Mesenchymal stem cell (in vitro differentiated cells and primary cell): Measurements from ENCODE around the gene PLA2G2F.

ENCODE experiments used
- DNase-seq: peaks from one replicate; pipeline ENCODE4 v3.0.0-alpha.2; 2013
- H2AFZ ChIP-seq: one replicate; pipeline ENCODE4 v1.6.1; 2013; ENCODE audit warnings: low read depth, mild to moderate bottlenecking, control low read depth, inconsistent platforms, low read length, moderate library complexity
- H2AK5ac ChIP-seq: 2 replicates; pipeline ENCODE4 v1.6.1; 2013; ENCODE audit warnings: low read length, moderate library complexity, mild to moderate bottlenecking, inconsistent platforms; ENCODE audit not compliant: severe bottlenecking
- H2BK120ac ChIP-seq: one replicate; pipeline ENCODE4 v1.6.1; 2013; ENCODE audit warnings: low read depth, mild to moderate bottlenecking, inconsistent platforms, low read length, moderate library complexity
- H2BK12ac ChIP-seq, 2 experiments: one replicate each; pipeline ENCODE4 v1.6.1; 2013; ENCODE audit warnings: inconsistent platforms in 2 of 2, low read length in 2 of 2, mild to moderate bottlenecking in 2 of 2, moderate library complexity in 2 of 2, control low read depth in 1 of 2
- H2BK15ac ChIP-seq: one replicate; pipeline ENCODE4 v1.6.1; 2013; ENCODE audit warnings: mild to moderate bottlenecking, low read depth, inconsistent platforms; ENCODE audit not compliant: poor library complexity, severe bottlenecking
- H2BK5ac ChIP-seq: 2 replicates; pipeline ENCODE4 v1.6.1; 2013; ENCODE audit warnings: low read depth, mild to moderate bottlenecking, low read length, control low read depth, inconsistent platforms; ENCODE audit not compliant: poor library complexity, severe bottlenecking
- H3K14ac ChIP-seq, 2 experiments: one replicate each; pipeline ENCODE4 v1.6.1; 2013; ENCODE audit warnings: inconsistent platforms in 2 of 2, low read length in 2 of 2, control low read depth in 1 of 2, mild to moderate bottlenecking in 1 of 2, moderate library complexity in 1 of 2
- H3K18ac ChIP-seq, 2 experiments: one replicate each; pipeline ENCODE4 v1.6.1; 2013; ENCODE audit warnings: inconsistent platforms in 2 of 2, low read length in 2 of 2, control low read depth in 1 of 2, low read depth in 1 of 2, mild to moderate bottlenecking in 1 of 2
- H3K23ac ChIP-seq, 2 experiments: one replicate each; pipeline ENCODE4 v1.6.1; 2013; ENCODE audit warnings: inconsistent platforms in 2 of 2, low read length in 2 of 2, mild to moderate bottlenecking in 2 of 2, moderate library complexity in 2 of 2, control low read depth in 1 of 2
- H3K27ac ChIP-seq: 2 replicates; pipeline ENCODE4 v1.5.1; 2013; ENCODE audit warnings: mild to moderate bottlenecking, moderate library complexity, low read length, control low read depth, inconsistent platforms; ENCODE audit not compliant: poor library complexity, severe bottlenecking
- H3K27me3 ChIP-seq, 2 experiments: 2 replicates each; pipeline versions ENCODE4 v1.6.1 to v1.7.0; 2013; ENCODE audit warnings: low read length in 2 of 2, mild to moderate bottlenecking in 2 of 2, moderate library complexity in 2 of 2, control low read depth in 1 of 2, inconsistent platforms in 1 of 2; ENCODE audit not compliant: control insufficient read depth in 1 of 2, insufficient read depth in 1 of 2
- H3K36me3 ChIP-seq, 2 experiments: 2 replicates each; pipeline versions ENCODE4 v1.6.1 to v1.7.0; 2013; ENCODE audit warnings: low read length in 2 of 2, control low read depth in 1 of 2, inconsistent platforms in 1 of 2, low read depth in 1 of 2, mild to moderate bottlenecking in 1 of 2; ENCODE audit not compliant: insufficient read depth in 2 of 2, control insufficient read depth in 1 of 2
- H3K4ac ChIP-seq, 2 experiments: one replicate each; pipeline ENCODE4 v1.6.1; 2013; ENCODE audit warnings: inconsistent platforms in 2 of 2, low read length in 2 of 2, mild to moderate bottlenecking in 2 of 2, moderate library complexity in 2 of 2, control low read depth in 1 of 2, low read depth in 1 of 2
- H3K4me1 ChIP-seq: 2 replicates; pipeline ENCODE4 v1.6.1; 2013; ENCODE audit warnings: low read depth, low read length, control low read depth; ENCODE audit not compliant: control insufficient read depth, insufficient read depth
- H3K4me2 ChIP-seq: 2 replicates; pipeline ENCODE4 v1.6.1; 2013; ENCODE audit warnings: low read length, mild to moderate bottlenecking, inconsistent platforms; ENCODE audit not compliant: poor library complexity, severe bottlenecking
- H3K4me3 ChIP-seq, 2 experiments: 2 replicates each; pipeline versions ENCODE4 v1.5.1 to v1.7.0; 2013; ENCODE audit warnings: low read length in 2 of 2, mild to moderate bottlenecking in 2 of 2, control low read depth in 1 of 2, low read depth in 1 of 2; ENCODE audit not compliant: insufficient read depth in 1 of 2
- H3K79me1 ChIP-seq: replicated peaks from 2 replicates; pipeline ENCODE4 v1.6.1; 2013; ENCODE audit warnings: mild to moderate bottlenecking, control low read depth, low read length, inconsistent platforms; ENCODE audit not compliant: poor library complexity, severe bottlenecking
- H3K9ac ChIP-seq: 2 replicates; pipeline ENCODE4 v1.7.0; 2013; ENCODE audit warnings: mild to moderate bottlenecking, low read length, moderate library complexity
- H3K9me3 ChIP-seq: 2 replicates; pipeline ENCODE4 v1.7.0; 2013; ENCODE audit warnings: mild to moderate bottlenecking, low read length; ENCODE audit not compliant: control insufficient read depth
- H4K8ac ChIP-seq: one replicate; pipeline ENCODE4 v1.6.1; 2013; ENCODE audit warnings: inconsistent platforms, mild to moderate bottlenecking, low read length, moderate library complexity
- H4K91ac ChIP-seq: one replicate; pipeline ENCODE4 v1.6.1; 2013; ENCODE audit warnings: mild to moderate bottlenecking, low read length, inconsistent platforms
- WGBS: methylation state at CpG from one replicate; pipeline ENCODE4 v1.1.7; 2013; ENCODE audit warnings: mixed read lengths; 5-methylcytosine and 5-hydroxymethylcytosine counted together

Gene PLA2G2F

DNA sequence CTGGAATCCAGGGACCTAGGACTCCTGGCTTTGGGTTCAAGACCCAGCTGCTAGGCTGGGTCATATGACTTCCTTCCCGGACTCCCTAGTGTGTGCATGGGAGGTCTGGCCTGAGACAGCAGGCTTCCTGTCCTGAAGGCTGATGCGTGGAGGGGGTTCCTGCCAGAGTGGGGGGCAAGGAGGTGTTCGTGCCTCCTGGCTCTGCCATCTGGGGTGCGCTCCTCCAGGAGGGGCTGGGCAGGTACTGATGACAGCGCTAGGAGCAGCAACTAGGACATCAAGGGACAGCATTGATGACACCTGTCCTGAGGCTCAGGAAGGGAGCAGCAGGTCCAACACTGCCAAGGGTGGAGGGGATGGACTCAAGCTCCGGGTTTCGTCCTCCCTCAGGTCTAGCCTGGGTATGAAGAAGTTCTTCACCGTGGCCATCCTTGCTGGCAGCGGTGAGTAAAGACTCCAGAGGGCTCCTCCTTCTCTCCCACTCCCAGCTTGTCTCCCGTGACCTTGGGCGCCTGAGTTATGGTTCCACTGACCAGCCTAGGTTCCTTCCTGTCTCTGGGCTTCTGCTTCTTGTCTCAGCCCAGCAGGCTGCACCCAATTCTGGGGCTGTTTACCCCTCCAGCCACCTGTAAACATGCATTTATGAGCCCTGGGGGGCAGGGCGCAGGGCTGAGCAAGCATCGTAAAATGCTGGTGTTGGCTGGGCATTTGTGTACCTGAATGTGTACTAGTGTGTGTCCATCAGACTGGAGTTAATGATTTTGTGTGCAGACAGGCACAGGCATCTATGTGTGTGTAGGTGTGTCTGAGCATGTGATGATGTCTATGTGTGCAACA lies 871 bp downstream of the PLA2G2F start:
- no peak overlapping the region for H2AK5ac ChIP-seq
- no peak overlapping the region for H3K18ac ChIP-seq
- no peak overlapping the region for H2AFZ ChIP-seq
- no peak overlapping the region for H2BK15ac ChIP-seq
- H3K14ac ChIP-seq, result no peak overlapping the region
- no peak overlapping the region for H4K91ac ChIP-seq
- H2BK12ac ChIP-seq, result no peak overlapping the region
- no peak overlapping the region for H3K9ac ChIP-seq
- H2BK5ac ChIP-seq, result no peak overlapping the region
- peaks cover 0 to 5% of the 10 kb centered on the region in 2 experiments for H3K27me3 ChIP-seq
- no peak overlapping the region for H3K27ac ChIP-seq
- H3K4me3 ChIP-seq, result no peak overlapping the region
- no peak overlapping the region for H4K8ac ChIP-seq
- DNase-seq, result no peak
- H3K4ac ChIP-seq, result no peak overlapping the region
- no peaks in the 10 kb centered on the region for H3K36me3 ChIP-seq
- H3K4me2 ChIP-seq, result no peak overlapping the region
- H3K79me1 ChIP-seq, result no peaks in the 10 kb centered on the region
- H3K9me3 ChIP-seq, result no peaks in the 10 kb centered on the region
- H3K23ac ChIP-seq, result no peak overlapping the region
- H3K4me1 ChIP-seq, result no peaks in the 10 kb centered on the region
- H2BK120ac ChIP-seq, result no peak overlapping the region
- WGBS, result 86% methylated on average over 13 of the region's 13 CpGs

DNA sequence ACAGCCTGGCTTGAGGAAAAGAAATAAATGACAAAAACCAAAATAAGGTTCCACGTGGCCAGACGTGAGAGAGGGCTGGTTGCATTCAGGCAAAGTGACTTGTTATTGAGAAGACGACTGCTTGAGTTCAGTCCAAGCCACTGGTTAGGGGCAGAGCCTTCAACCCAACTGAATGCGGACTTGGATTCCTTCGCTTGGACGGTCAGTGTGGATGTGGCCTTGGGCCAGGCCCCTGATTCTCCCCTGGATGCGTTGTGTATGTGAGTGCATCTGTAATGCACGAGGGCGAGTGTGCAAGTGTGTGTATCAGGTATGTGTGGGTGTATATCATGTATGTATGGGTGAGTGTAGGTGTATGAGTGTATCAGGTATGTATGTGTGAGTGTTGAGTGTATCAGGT lies 1.9 kb downstream of the PLA2G2F start:
- Histone ChIP-seq H2BK5ac (no peak overlapping the region), H3K4me2 (no peak overlapping the region), H3K79me1 (no peaks in the 10 kb centered on the region), H3K18ac (no peak overlapping the region), H3K4me3 (no peak overlapping the region), H3K14ac (peak overlapping the region in 1 of 2 experiments; percentile 18), H2BK12ac (no peak overlapping the region), H2AFZ (no peak overlapping the region), H4K91ac (no peak overlapping the region), H3K27ac (no peak overlapping the region), H3K36me3 (no peaks in the 10 kb centered on the region), H3K23ac (no peak overlapping the region), H4K8ac (no peak overlapping the region), H2BK15ac (no peak overlapping the region), H3K4me1 (no peaks in the 10 kb centered on the region), H3K9me3 (no peaks in the 10 kb centered on the region), H2BK120ac (no peak overlapping the region), H3K27me3 (peaks cover 1 to 5% of the 10 kb centered on the region in 2 experiments), H2AK5ac (no peak overlapping the region), H3K4ac (no peak overlapping the region), H3K9ac (no peak overlapping the region)
- 86% methylated on average over 9 of the region's 9 CpGs for WGBS
- no peak for DNase-seq

DNA sequence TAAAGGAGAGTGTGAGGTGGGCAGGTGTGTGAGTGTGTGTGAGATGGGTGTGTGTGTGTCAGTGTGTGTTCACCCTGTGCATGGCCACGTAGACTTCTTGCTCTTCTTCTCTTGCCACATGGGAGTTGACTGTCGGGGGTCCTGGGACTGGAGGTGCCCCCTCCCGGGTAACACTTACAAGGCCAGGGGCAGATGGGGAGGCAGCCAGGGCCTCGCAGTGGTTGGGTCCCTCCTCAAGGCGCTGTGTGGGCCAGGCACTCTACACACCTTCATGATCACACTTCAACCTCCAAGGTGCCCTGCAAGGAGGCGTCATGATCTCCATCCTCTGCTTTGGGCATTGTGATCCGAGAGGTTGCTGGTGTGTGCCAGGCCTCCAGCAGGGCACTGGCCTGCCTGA lies 2.3 kb downstream of the PLA2G2F start:
- H2AFZ ChIP-seq, result no peak overlapping the region
- peaks cover 5 to 6% of the 10 kb centered on the region in 2 experiments for H3K27me3 ChIP-seq
- H4K8ac ChIP-seq, result no peak overlapping the region
- no peak overlapping the region for H4K91ac ChIP-seq
- no peak overlapping the region for H3K18ac ChIP-seq
- 89% methylated on average over 7 of the region's 7 CpGs for WGBS
- no peak overlapping the region for H2BK15ac ChIP-seq
- H3K9ac ChIP-seq, result no peak overlapping the region
- peak overlapping the region in 1 of 2 experiments; percentile 18 for H3K14ac ChIP-seq
- no peak overlapping the region for H3K27ac ChIP-seq
- H3K79me1 ChIP-seq, result no peaks in the 10 kb centered on the region
- no peak overlapping the region for H3K23ac ChIP-seq
- H2BK120ac ChIP-seq, result no peak overlapping the region
- H3K4ac ChIP-seq, result no peak overlapping the region
- no peaks in the 10 kb centered on the region for H3K36me3 ChIP-seq
- no peak overlapping the region for H2AK5ac ChIP-seq
- H3K4me3 ChIP-seq, result peak overlapping the region in 1 of 2 experiments; percentile 23
- H3K9me3 ChIP-seq, result no peaks in the 10 kb centered on the region
- no peaks in the 10 kb centered on the region for H3K4me1 ChIP-seq
- no peak for DNase-seq
- no peak overlapping the region for H2BK5ac ChIP-seq
- no peak overlapping the region for H2BK12ac ChIP-seq
- no peak overlapping the region for H3K4me2 ChIP-seq

DNA sequence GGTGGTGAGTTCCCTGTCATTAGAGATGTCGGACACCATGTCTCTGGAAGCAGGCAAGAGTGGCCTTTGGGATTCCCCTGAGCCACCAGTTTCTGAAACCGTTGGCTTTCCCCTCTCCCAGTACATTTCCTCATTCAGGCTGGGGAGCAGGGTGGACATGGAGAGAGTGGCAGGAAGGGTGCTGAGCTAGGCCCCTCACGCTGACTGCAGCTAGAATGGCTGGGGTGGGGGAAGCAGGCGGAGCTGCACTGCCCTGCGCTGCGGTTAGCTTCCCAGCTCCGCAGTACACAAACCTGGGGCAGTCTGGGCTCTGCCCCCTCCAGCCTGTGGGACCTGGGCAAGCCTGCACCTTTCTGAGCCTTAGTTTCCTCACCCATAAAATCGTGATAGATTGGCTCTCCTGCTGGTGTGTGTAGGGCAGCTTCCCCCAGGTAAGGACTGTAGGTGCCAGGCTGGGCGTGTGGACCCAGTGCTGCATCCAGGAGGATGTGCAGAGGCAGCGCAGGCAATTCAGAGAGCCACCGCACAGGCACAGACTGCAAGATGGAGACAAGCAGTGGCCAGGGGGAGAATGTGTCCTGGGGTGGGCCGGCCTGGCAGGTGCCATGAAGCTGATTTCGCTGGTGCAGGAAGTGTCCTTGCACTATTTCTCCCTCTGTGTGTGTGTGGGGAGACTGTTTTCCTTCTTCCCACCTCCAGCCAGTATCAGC lies 3.0 kb downstream of the PLA2G2F start:
- H2AFZ ChIP-seq, result no peak overlapping the region
- no peak overlapping the region for H3K23ac ChIP-seq
- no peak overlapping the region for H3K4me2 ChIP-seq
- no peaks in the 10 kb centered on the region for H3K36me3 ChIP-seq
- no peak overlapping the region for H3K9ac ChIP-seq
- no peak overlapping the region for H2AK5ac ChIP-seq
- H2BK120ac ChIP-seq, result no peak overlapping the region
- no peaks in the 10 kb centered on the region for H3K4me1 ChIP-seq
- 85% methylated on average over 13 of the region's 13 CpGs for WGBS
- H3K4ac ChIP-seq, result no peak overlapping the region
- no peaks in the 10 kb centered on the region for H3K9me3 ChIP-seq
- H3K14ac ChIP-seq, result no peak overlapping the region
- H3K27ac ChIP-seq, result no peak overlapping the region
- H3K79me1 ChIP-seq, result no peaks in the 10 kb centered on the region
- DNase-seq, result no peak
- H2BK12ac ChIP-seq, result no peak overlapping the region
- no peak overlapping the region for H2BK5ac ChIP-seq
- no peak overlapping the region for H4K91ac ChIP-seq
- H4K8ac ChIP-seq, result no peak overlapping the region
- H3K27me3 ChIP-seq, result peaks cover 5 to 10% of the 10 kb centered on the region in 2 experiments
- no peak overlapping the region for H2BK15ac ChIP-seq
- H3K4me3 ChIP-seq, result no peak overlapping the region
- no peak overlapping the region for H3K18ac ChIP-seq
